H1 (cell line): Measurements from ENCODE around the gene OS9. TPM values are rescaled to one million over a fixed set of nuclear protein-coding genes. Genes with fewer than 3 reads are reported as not detected.

Experiments
- CTCF ChIA-PET: fragments of 300-600 bp; sonication (Branson Sonifier 250); formaldehyde crosslinking; loops from one replicate; lab custom pipeline; 2021; ENCODE audit not compliant: partially characterized antibody; lab: Charles Lee
- POLR2A ChIA-PET: fragments of 300-600 bp; sonication (Branson Sonifier 250); formaldehyde crosslinking; loops from one replicate; lab custom pipeline; 2021; ENCODE audit warnings: inconsistent platforms; ENCODE audit not compliant: partially characterized antibody; lab: Charles Lee
- DNase-seq, 2 experiments: peaks; one replicate each; pipeline versions ENCODE4 v3.0.0 to v3.0.0-alpha.2; 2010 to 2022; ENCODE audit warnings: low spot score in 2 of 2, low read depth in 1 of 2, mixed read lengths in 1 of 2
- FAIRE-seq: peaks from 2 replicates; lab custom pipeline; 2011; peaks lifted over from hg19 to GRCh38; lab: Jason Lieb, UNC
- H2AFZ ChIP-seq: 2 replicates; pipeline ENCODE4 v1.8.1; 2012; ENCODE audit warnings: low read length, inconsistent platforms
- H2AK5ac ChIP-seq: 2 replicates; pipeline ENCODE4 v1.6.1; 2013; ENCODE audit warnings: low read depth, low read length
- H2BK120ac ChIP-seq: replicated peaks from 2 replicates; pipeline ENCODE3; 2013; ENCODE audit warnings: low read depth, low read length, inconsistent platforms
- H2BK12ac ChIP-seq: 2 replicates; pipeline ENCODE4 v1.6.1; 2013; ENCODE audit warnings: low read depth, low read length
- H2BK15ac ChIP-seq: 2 replicates; pipeline ENCODE4 v1.6.1; 2013; ENCODE audit warnings: low read length
- H2BK20ac ChIP-seq: 2 replicates; pipeline ENCODE4 v1.6.1; 2013; ENCODE audit warnings: low read length
- H2BK5ac ChIP-seq: 2 replicates; pipeline ENCODE4 v1.6.1; 2013; ENCODE audit warnings: low read depth, low read length
- H3K14ac ChIP-seq: 2 replicates; pipeline ENCODE4 v1.6.1; 2013; ENCODE audit warnings: inconsistent platforms; ENCODE audit not compliant: insufficient read length
- H3K18ac ChIP-seq: 2 replicates; pipeline ENCODE4 v1.6.1; 2013; ENCODE audit warnings: low read length; ENCODE audit errors: extremely low read depth
- H3K23ac ChIP-seq: 2 replicates; pipeline ENCODE4 v1.6.1; 2013; ENCODE audit warnings: inconsistent platforms; ENCODE audit not compliant: insufficient read length
- H3K23me2 ChIP-seq: 2 replicates; pipeline ENCODE4 v1.6.1; 2013; ENCODE audit warnings: low read depth, low read length
- H3K27ac ChIP-seq: 2 replicates; pipeline ENCODE4 v1.6.1; 2011; ENCODE audit warnings: low read depth, low read length, inconsistent platforms
- H3K27me3 ChIP-seq, 4 experiments: replicated peaks in 1 of 4; 1 replicate in 1 of 4; 2 replicates in 3 of 4; pipeline versions ENCODE4 v1.6.1 to v1.8.1; 2011 to 2013; ENCODE audit warnings: low read length in 3 of 4, mild to moderate bottlenecking in 3 of 4, inconsistent platforms in 2 of 4, mixed read lengths in 2 of 4, moderate library complexity in 1 of 4; ENCODE audit not compliant: control insufficient read depth in 3 of 4, insufficient read depth in 3 of 4; ENCODE audit errors: extremely low read depth in 1 of 4
- H3K36me3 ChIP-seq, 4 experiments: 2 replicates each; pipeline versions ENCODE4 v1.6.1 to v1.8.1; 2011 to 2013; ENCODE audit warnings: mild to moderate bottlenecking in 4 of 4, low read length in 3 of 4, moderate library complexity in 2 of 4, control low read depth in 1 of 4, inconsistent platforms in 1 of 4; ENCODE audit not compliant: insufficient read depth in 4 of 4, control insufficient read depth in 2 of 4
- H3K4ac ChIP-seq: replicated peaks from 2 replicates; pipeline ENCODE3; 2013; ENCODE audit warnings: low read length, low read depth, mixed read lengths, inconsistent platforms; ENCODE audit not compliant: insufficient read length
- H3K4me1 ChIP-seq, 4 experiments: replicated peaks in 1 of 4; 1 replicate in 1 of 4; 2 replicates in 3 of 4; pipeline versions ENCODE4 v1.6.1 to v1.8.1; 2011 to 2013; ENCODE audit warnings: low read length in 3 of 4, inconsistent platforms in 2 of 4, mixed read lengths in 1 of 4; ENCODE audit not compliant: insufficient read depth in 4 of 4, control insufficient read depth in 3 of 4
- H3K4me2 ChIP-seq, 2 experiments: 2 replicates each; pipeline versions ENCODE4 v1.6.1 to v1.8.1; 2011 to 2013; ENCODE audit warnings: low read depth in 2 of 2, low read length in 2 of 2, control low read depth in 1 of 2, inconsistent platforms in 1 of 2, mild to moderate bottlenecking in 1 of 2; ENCODE audit not compliant: insufficient read depth in 1 of 2
- H3K4me3 ChIP-seq, 4 experiments: fragments of 200-600, 300-600 bp in 1 of 4; sonication (generic), shearing (Covaris generic), sonication (Bioruptor Twin) in 1 of 4; 2 replicates each; pipeline versions ENCODE4 v1.5.1 to v1.8.1; 2011 to 2016; ENCODE audit warnings: low read length in 4 of 4, low read depth in 3 of 4, control low read depth in 2 of 4, inconsistent platforms in 2 of 4, mild to moderate bottlenecking in 2 of 4, mixed read lengths in 1 of 4, moderate library complexity in 1 of 4; ENCODE audit not compliant: insufficient read depth in 2 of 4; ENCODE audit errors: extremely low read depth in 1 of 4
- H3K56ac ChIP-seq: replicated peaks from 2 replicates; pipeline ENCODE3; 2013; ENCODE audit warnings: low read depth, mild to moderate bottlenecking, mixed read lengths, low read length, inconsistent platforms; ENCODE audit not compliant: insufficient read length
- H3K79me1 ChIP-seq: 2 replicates; pipeline ENCODE4 v1.6.1; 2013; ENCODE audit warnings: low read depth, low read length, control low read depth
- H3K79me2 ChIP-seq, 2 experiments: 2 replicates each; pipeline versions ENCODE4 v1.6.1 to v1.8.1; 2012 to 2013; ENCODE audit warnings: low read length in 2 of 2, mild to moderate bottlenecking in 2 of 2, inconsistent platforms in 1 of 2; ENCODE audit not compliant: insufficient read depth in 2 of 2, control insufficient read depth in 1 of 2
- H3K9ac ChIP-seq, 4 experiments: replicated peaks in 1 of 4; 1 replicate in 1 of 4; 2 replicates in 3 of 4; pipeline versions ENCODE4 v1.6.1 to v1.8.1; 2011 to 2013; ENCODE audit warnings: low read depth in 3 of 4, low read length in 3 of 4, control low read depth in 2 of 4, mild to moderate bottlenecking in 2 of 4, moderate library complexity in 2 of 4, inconsistent platforms in 1 of 4; ENCODE audit errors: extremely low read depth in 1 of 4
- H3K9me3 ChIP-seq, 2 experiments: 2 replicates each; pipeline versions ENCODE4 v1.6.1 to v1.8.1; 2012 to 2013; ENCODE audit warnings: mild to moderate bottlenecking in 2 of 2, moderate library complexity in 2 of 2, control low read depth in 1 of 2, inconsistent platforms in 1 of 2, low read depth in 1 of 2, low read length in 1 of 2, mixed read lengths in 1 of 2; ENCODE audit not compliant: insufficient read depth in 2 of 2
- H4K20me1 ChIP-seq, 2 experiments: replicated peaks in 1 of 2; 2 replicates each; pipeline versions ENCODE3 to v1.8.1; 2011 to 2013; ENCODE audit warnings: inconsistent platforms in 2 of 2, low read length in 2 of 2, mild to moderate bottlenecking in 1 of 2; ENCODE audit not compliant: insufficient read depth in 2 of 2, control insufficient read depth in 1 of 2
- H4K5ac ChIP-seq: 2 replicates; pipeline ENCODE4 v1.6.1; 2013; ENCODE audit warnings: low read length, low read depth, mixed read lengths, inconsistent platforms; ENCODE audit not compliant: insufficient read length
- H4K8ac ChIP-seq: 2 replicates; pipeline ENCODE4 v1.8.0; 2013; ENCODE audit warnings: mild to moderate bottlenecking, moderate library complexity, low read length, inconsistent platforms; ENCODE audit not compliant: insufficient read depth; ENCODE audit errors: extremely low read depth
- H4K91ac ChIP-seq: replicated peaks from 2 replicates; pipeline ENCODE3; 2013; ENCODE audit warnings: low read length, mixed read lengths, inconsistent platforms; ENCODE audit not compliant: insufficient read length
- CBX8 ChIP-seq: fragments of 300-800, 300-1000 bp; sonication (generic); IDR thresholded peaks from 2 replicates; pipeline ENCODE4 v1.7.1; 2016; ENCODE audit warnings: low read depth, low read length, borderline replicate concordance
- JUND ChIP-seq: IDR thresholded peaks from 2 replicates; pipeline ENCODE4 v1.6.1; 2011; ENCODE audit warnings: mild to moderate bottlenecking, improper control_type of control experiment, low read length
- POLR2AphosphoS5 ChIP-seq: IDR thresholded peaks from 2 replicates; pipeline ENCODE4 v1.6.1; 2011; ENCODE audit warnings: low read depth, low read length
- RAD21 ChIP-seq, 2 experiments: IDR thresholded peaks in 1 of 2; conservative IDR thresholded peaks in 1 of 2; 2 replicates each; pipeline ENCODE4 v1.6.1; 2011; ENCODE audit warnings: low read depth in 2 of 2, low read length in 2 of 2, improper control_type of control experiment in 1 of 2, inconsistent platforms in 1 of 2, mild to moderate bottlenecking in 1 of 2, moderate library complexity in 1 of 2
- RBBP5 ChIP-seq: IDR thresholded peaks from 2 replicates; pipeline ENCODE4 v1.7.1; 2012; ENCODE audit warnings: low read depth, mild to moderate bottlenecking, inconsistent platforms, low read length, moderate library complexity, borderline replicate concordance
- RXRA ChIP-seq: IDR thresholded peaks from 2 replicates; pipeline ENCODE4 v1.6.1; 2011; ENCODE audit warnings: low read depth, mild to moderate bottlenecking, low read length, moderate library complexity; ENCODE audit not compliant: insufficient read depth
- SP2 ChIP-seq: IDR thresholded peaks from 2 replicates; pipeline ENCODE4 v1.6.1; 2012; ENCODE audit warnings: mild to moderate bottlenecking, low read length, inconsistent platforms
- ZNF274 ChIP-seq: IDR thresholded peaks from 2 replicates; pipeline ENCODE4 v1.7.0; 2012; ENCODE audit warnings: low read length, borderline replicate concordance; ENCODE audit errors: extremely low read depth
- WGBS, 2 experiments: shearing (Covaris generic) in 1 of 2; methylation state at CpG; one replicate each; pipeline versions ENCODE4 v1.1.6 to v1.1.7; 2013 to 2015; ENCODE audit warnings: low lambda C conversion rate in 2 of 2, mixed read lengths in 2 of 2, inconsistent platforms in 1 of 2, low coverage in 1 of 2, missing lambda C conversion rate in 1 of 2; ENCODE audit not compliant: insufficient replicate concordance in 2 of 2, insufficient coverage in 1 of 2, insufficient read length in 1 of 2; ENCODE audit errors: extremely low coverage in 1 of 2, missing lambda C conversion rate in 1 of 2; 5-methylcytosine and 5-hydroxymethylcytosine counted together
- polyA plus RNA-seq, 7 experiments: library from polyadenylated mRNA; depleted of rRNA in 3 of 7; stranded (reverse) in 5 of 7; unstranded in 2 of 7; fragments of >200 nt in 5 of 7; fragments of 200-250 nt in 2 of 7; gene quantifications; 1 replicate in 5 of 7; 2 replicates in 1 of 7; 4 replicates in 1 of 7; pipeline versions ENCODE4 v1.2.1 to v1.2.3, GENCODE V29; 2011 to 2013; ENCODE audit warnings: missing spikeins in 2 of 7, mixed read lengths in 2 of 7
- total RNA-seq: library from RNA; stranded (reverse); fragmentation: NEBNext Ultra II Directional; extraction: Animal tissue kit (Norgen Biotek cat#: 25700); gene quantifications from 2 replicates; pipeline ENCODE4 v1.2.1, GENCODE V29; 2021

Gene OS9
- total and polyA plus RNA-seq, 2 of the 8 experiments (the other 6 are each of a cell fraction or from before 2014, with no cell fraction given), result 71.0 to 108 TPM

DNA sequence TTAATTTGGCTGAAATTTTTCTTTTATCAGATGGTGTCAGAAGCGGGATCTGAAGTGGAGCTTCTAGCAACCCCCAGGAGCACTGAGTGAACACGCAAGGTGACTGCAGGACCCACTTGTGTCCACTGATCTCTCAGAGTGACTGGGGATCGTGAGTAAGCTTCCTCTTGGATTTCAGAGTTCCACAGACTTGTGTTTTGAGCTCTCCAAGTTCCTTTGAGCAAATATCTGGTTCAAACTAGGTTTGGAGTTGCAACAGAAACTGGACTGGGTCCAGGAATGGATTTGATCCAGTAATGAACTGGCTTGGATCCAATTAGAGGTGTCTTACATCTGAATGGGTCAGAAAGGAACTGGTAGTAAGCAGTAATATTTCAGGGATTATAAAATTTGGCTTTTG is 36.2 kb upstream of the OS9 start:
- no peak overlapping the region for H3K4ac ChIP-seq
- no peak overlapping the region for H4K91ac ChIP-seq
- no peaks in the 10 kb centered on the region for H4K20me1 ChIP-seq
- no peak overlapping the region for H3K9ac ChIP-seq
- no peaks in the 10 kb centered on the region for H3K27me3 ChIP-seq
- no peak overlapping the region for H4K5ac ChIP-seq
- no peak overlapping the region for H4K8ac ChIP-seq
- H3K18ac ChIP-seq, result no peak overlapping the region
- H2BK15ac ChIP-seq, result no peak overlapping the region
- no peak overlapping the region for H3K56ac ChIP-seq
- H2AK5ac ChIP-seq, result no peak overlapping the region
- H2AFZ ChIP-seq, result no peak overlapping the region
- H3K23ac ChIP-seq, result no peak overlapping the region
- H3K9me3 ChIP-seq, result peaks cover 31 to 48% of the 10 kb centered on the region in 2 experiments
- H3K36me3 ChIP-seq, result no peaks in the 10 kb centered on the region
- no peaks in the 10 kb centered on the region for H3K4me1 ChIP-seq
- DNase-seq (no peak), FAIRE-seq (no peak)
- H2BK120ac ChIP-seq, result no peak overlapping the region
- 53% methylated on average over 3 of the region's 3 CpGs; no CpG with 5 or more reads in 1 of the 2 experiments for WGBS, 2 experiments
- no peaks in the 10 kb centered on the region for H3K79me2 ChIP-seq
- no peaks in the 10 kb centered on the region for H3K23me2 ChIP-seq
- no peak for TF ChIP-seq POLR2AphosphoS5
- no peak for TF ChIP-seq ZNF274
- no peak for TF ChIP-seq RXRA
- no peak for TF ChIP-seq RBBP5
- TF ChIP-seq SP2, result no peak
- TF ChIP-seq CBX8, result no peak
- no peak for TF ChIP-seq JUND
- TF ChIP-seq RAD21 (IDR thresholded peaks at IDR 0.05 in 1 of 2, conservative IDR thresholded peaks at IDR 0.05 in 1 of 2; ENCODE audit: low read depth in 2 of 2, low read length in 2 of 2), result no peak
- no peak overlapping the region for H2BK20ac ChIP-seq
- H3K4me3 ChIP-seq, result no peak overlapping the region
- no peaks in the 10 kb centered on the region for H3K79me1 ChIP-seq
- no peak overlapping the region for H3K4me2 ChIP-seq
- ChIA-PET CTCF (interaction anchor here (1.2 to 2.6 kb wide), 3 partner anchors 20 to 69 kb away, joined by 3 to 11 read pairs (median 4); partner anchors contain the start of gene OS9), POLR2A (no interaction called here)
- H2BK5ac ChIP-seq, result no peak overlapping the region
- no peak overlapping the region for H3K27ac ChIP-seq
- no peak overlapping the region for H3K14ac ChIP-seq
- H2BK12ac ChIP-seq, result no peak overlapping the region
